Tibial nerve (tissue), 3 donors: ENCODE data around the gene HOXB4.

ENCODE experiments used
- CTCF ChIP-seq, 5 experiments: fragments of 200-600 bp in 3 of 5; fragments of 450-650 bp in 2 of 5; sonication (generic) in 3 of 5; IDR thresholded peaks; one replicate each; pipeline ENCODE4 v1.5.1; 2016 to 2019; ENCODE audit warnings: antibody characterized with exemption in 5 of 5, mild to moderate bottlenecking in 3 of 5, moderate library complexity in 2 of 5
- POLR2A ChIP-seq, 2 donors: fragments of 450-650 bp; IDR thresholded peaks; one replicate each; pipeline ENCODE4 v1.6.1; 2017; ENCODE audit warnings: antibody characterized with exemption in 2 of 2, mild to moderate bottlenecking in 2 of 2, moderate library complexity in 2 of 2

GRCh38 chr17:48553826-48554225 lies 24.3 kb downstream of the HOXB4 start:
- TF ChIP-seq CTCF (IDR thresholded peaks at IDR 0.05) (no peak), POLR2A (IDR thresholded peaks at IDR 0.05) (no peak)
